Endothelial cell (in vitro differentiated cells): Measurements from ENCODE around the gene PSENEN. TPM values are rescaled to one million over a fixed set of nuclear protein-coding genes. Genes with fewer than 3 reads are reported as not detected.

Source experiments
- DNase-seq: peaks from one replicate; pipeline ENCODE4 v3.0.0; 2021; ENCODE audit warnings: low spot score
- H3K27ac Mint-ChIP-seq: one replicate; pipeline ENCODE4 v1.8.0; 2021; ENCODE audit warnings: mixed read lengths, inconsistent platforms; ENCODE audit not compliant: unreplicated experiment
- H3K27me3 Mint-ChIP-seq: one replicate; pipeline ENCODE4 v1.8.0; 2021; ENCODE audit warnings: mild to moderate bottlenecking, moderate library complexity, mixed read lengths, inconsistent platforms; ENCODE audit not compliant: unreplicated experiment
- H3K36me3 Mint-ChIP-seq: one replicate; pipeline ENCODE4 v1.8.0; 2021; ENCODE audit warnings: mild to moderate bottlenecking, low read depth, mixed read lengths, inconsistent platforms; ENCODE audit not compliant: unreplicated experiment
- H3K4me1 Mint-ChIP-seq: one replicate; pipeline ENCODE4 v1.8.0; 2021; ENCODE audit warnings: mild to moderate bottlenecking, mixed read lengths, inconsistent platforms; ENCODE audit not compliant: unreplicated experiment
- H3K4me3 Mint-ChIP-seq: one replicate; pipeline ENCODE4 v1.8.0; 2021; ENCODE audit warnings: mild to moderate bottlenecking, mixed read lengths, inconsistent platforms; ENCODE audit not compliant: unreplicated experiment
- H3K9me3 Mint-ChIP-seq: one replicate; pipeline ENCODE4 v1.8.0; 2021; ENCODE audit warnings: mixed read lengths, inconsistent platforms; ENCODE audit not compliant: unreplicated experiment
- total RNA-seq: library from RNA; stranded (reverse); fragmentation: NEBNext Ultra II Directional; extraction: Animal tissue kit (Norgen Biotek cat#: 25700); gene quantifications from one replicate; pipeline ENCODE4 v1.2.1, GENCODE V29; 2021; ENCODE audit not compliant: unreplicated experiment
- TF ChIP-seq, protein P1 (sequence below): fragments of 200-600 bp; sonication (generic); IDR thresholded peaks from one replicate; pipeline ENCODE4 v1.5.0; 2021; ENCODE audit warnings: antibody characterized with exemption; ENCODE audit not compliant: unreplicated experiment

Gene PSENEN
- total RNA-seq, 1 donor from 2014 or later: 99.0 TPM

DNA sequence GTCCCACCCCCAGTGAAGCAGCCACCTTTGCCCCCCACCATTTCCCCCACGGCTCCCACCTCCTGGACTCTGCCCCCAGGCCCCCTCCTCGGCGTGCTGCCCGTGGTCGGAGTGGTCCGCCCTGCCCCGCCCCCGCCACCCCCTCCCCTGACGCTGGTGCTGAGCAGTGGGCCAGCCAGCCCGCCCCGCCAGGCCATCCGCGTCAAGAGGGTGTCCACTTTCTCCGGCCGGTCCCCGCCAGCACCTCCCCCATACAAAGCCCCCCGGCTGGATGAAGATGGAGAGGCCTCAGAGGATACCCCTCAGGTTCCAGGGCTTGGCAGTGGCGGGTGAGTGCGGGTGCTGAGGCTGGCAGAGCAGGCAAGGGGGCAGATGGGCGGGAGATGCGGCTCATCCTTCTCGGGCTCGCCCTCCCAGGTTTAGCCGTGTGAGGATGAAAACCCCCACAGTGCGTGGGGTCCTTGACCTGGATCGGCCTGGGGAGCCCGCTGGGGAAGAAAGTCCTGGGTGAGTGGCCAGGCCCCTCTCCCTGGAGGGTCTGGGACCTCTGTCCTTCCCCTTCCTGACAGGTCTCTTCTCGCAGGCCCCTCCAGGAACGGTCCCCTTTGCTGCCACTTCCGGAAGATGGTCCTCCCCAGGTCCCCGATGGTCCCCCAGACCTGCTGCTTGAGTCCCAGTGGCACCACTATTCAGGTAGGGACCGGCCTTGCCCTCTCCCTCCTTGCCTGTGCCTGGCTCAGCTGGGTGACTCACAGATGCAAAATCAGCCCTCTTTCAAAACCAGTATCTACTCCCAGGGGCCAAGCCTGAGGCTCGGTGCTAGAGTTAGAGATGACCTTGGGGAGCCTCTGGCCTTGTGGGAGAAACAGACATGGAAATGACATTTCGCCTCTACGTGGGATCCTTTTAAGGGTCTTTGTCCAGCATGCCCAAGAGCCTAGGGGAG lies 12.0 kb upstream of the PSENEN start:
- TF ChIP-seq, protein P1, sequence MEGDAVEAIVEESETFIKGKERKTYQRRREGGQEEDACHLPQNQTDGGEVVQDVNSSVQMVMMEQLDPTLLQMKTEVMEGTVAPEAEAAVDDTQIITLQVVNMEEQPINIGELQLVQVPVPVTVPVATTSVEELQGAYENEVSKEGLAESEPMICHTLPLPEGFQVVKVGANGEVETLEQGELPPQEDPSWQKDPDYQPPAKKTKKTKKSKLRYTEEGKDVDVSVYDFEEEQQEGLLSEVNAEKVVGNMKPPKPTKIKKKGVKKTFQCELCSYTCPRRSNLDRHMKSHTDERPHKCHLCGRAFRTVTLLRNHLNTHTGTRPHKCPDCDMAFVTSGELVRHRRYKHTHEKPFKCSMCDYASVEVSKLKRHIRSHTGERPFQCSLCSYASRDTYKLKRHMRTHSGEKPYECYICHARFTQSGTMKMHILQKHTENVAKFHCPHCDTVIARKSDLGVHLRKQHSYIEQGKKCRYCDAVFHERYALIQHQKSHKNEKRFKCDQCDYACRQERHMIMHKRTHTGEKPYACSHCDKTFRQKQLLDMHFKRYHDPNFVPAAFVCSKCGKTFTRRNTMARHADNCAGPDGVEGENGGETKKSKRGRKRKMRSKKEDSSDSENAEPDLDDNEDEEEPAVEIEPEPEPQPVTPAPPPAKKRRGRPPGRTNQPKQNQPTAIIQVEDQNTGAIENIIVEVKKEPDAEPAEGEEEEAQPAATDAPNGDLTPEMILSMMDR: no peak
- Mint-ChIP-seq H3K4me1 (no peaks in the 10 kb centered on the region), H3K27me3 (peaks cover 25% of the 10 kb centered on the region), H3K36me3 (peaks cover 56% of the 10 kb centered on the region), H3K27ac (no peak overlapping the region), H3K9me3 (no peaks in the 10 kb centered on the region), H3K4me3 (peak overlapping the region; percentile 49)
- DNase-seq: no peak

DNA sequence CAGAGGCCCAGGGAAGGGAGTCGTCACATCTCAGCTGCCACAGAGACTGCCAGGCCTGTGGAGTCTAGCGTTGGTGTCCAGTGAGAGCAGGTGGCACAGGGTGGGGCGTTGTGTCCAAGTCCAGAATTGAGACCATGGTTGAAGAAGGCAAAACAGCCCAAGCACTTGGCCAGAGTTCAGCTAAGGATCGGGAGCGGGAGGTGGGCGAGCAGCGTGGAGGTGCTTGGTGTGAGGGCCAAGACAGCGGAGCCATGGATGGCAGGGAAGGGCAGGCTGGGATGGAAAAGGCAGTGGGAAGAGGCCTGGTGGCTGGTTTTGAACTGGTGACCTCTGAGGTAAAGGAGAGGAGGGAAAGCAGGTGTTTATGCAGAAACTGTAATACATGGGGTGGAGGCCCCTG lies 11.2 kb upstream of the PSENEN start:
- Mint-ChIP-seq H3K27me3 (peaks cover 28% of the 10 kb centered on the region), H3K9me3 (no peaks in the 10 kb centered on the region), H3K36me3 (peaks cover 55% of the 10 kb centered on the region), H3K4me3 (peak overlapping the region; percentile 49), H3K27ac (no peak overlapping the region), H3K4me1 (no peaks in the 10 kb centered on the region)
- TF ChIP-seq, protein P1: no peak
- DNase-seq: no peak

DNA sequence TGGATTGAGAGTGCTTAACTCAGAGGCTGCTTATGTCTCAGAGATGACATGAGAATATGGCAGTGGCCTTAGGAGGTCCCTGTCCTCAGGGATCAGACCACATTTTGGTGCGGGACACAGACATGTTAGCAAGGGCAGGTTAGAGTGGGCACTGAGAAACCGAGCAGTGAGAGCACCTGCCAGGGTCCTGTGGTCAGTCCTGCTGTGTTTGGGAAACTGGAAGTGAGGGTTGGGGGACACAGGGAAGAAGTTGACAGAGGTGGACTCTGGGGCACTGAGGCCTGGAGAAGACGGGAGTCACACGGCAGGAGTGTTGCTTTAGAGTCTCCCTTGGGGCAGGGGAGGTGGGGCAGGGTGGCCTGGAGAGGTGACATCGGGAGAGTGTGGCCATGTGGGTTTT lies 10.6 kb upstream of the PSENEN start:
- TF ChIP-seq, protein P1: no peak
- Mint-ChIP-seq H3K4me1 (peaks cover 3% of the 10 kb centered on the region), H3K4me3 (peak overlapping the region; percentile 49), H3K27ac (no peak overlapping the region), H3K36me3 (peaks cover 49% of the 10 kb centered on the region), H3K27me3 (peaks cover 28% of the 10 kb centered on the region), H3K9me3 (no peaks in the 10 kb centered on the region)
- no peak for DNase-seq

DNA sequence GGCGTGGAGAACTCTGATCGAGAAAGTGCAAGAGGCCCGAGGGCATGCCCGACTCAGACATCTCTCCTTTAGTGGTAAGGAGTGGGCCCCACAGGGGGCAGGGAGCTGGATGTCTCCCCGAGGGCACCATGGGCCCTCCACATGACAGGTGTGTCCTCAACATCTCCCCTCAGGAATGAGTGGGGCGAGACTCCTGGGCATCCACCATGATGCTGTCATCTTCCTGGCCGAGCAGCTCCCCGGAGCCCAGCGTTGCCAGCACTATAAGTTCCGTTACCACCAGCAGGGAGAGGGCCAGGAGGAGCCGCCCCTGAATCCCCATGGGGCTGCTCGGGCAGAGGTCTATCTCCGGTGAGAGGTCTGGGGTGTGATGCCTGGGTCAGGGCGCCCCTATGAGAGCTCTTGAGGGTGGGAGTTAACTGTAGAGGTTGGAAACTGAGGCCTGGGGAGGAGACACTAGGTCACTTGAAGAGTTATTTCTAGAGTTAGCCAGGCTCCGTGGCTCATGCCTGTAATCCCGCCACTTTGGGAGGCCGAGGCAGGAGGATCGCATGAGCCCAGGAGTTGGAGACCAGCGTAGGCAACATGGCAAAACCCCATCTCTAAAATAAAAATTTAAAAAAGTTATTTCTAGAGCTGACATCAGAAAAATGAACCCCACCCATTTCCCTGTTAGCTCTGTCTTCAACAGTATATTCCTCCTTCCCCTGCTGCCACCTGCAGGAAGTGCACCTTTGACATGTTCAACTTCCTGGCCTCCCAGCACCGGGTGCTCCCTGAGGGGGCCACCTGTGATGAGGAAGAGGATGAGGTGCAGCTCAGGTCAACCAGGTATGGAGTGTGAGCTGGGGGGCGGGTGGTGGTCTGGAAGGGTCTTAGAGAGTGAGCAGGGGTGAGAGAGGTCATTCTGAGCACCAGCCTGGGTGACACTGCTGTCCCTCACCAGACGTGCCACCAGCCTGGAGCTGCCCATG lies 8.3 kb upstream of the PSENEN start:
- Mint-ChIP-seq H3K36me3 (peaks cover 31% of the 10 kb centered on the region), H3K9me3 (no peaks in the 10 kb centered on the region), H3K27ac (no peak overlapping the region), H3K4me3 (peak overlapping the region; percentile 39), H3K4me1 (peaks cover 9% of the 10 kb centered on the region), H3K27me3 (peaks cover 29% of the 10 kb centered on the region)
- TF ChIP-seq, protein P1: no peak
- no peak for DNase-seq
